Mesangial cell (primary cell): ENCODE data around the gene SH3GL3. TPM values are rescaled to one million over a fixed set of nuclear protein-coding genes. Genes with fewer than 3 reads are reported as not detected.

ENCODE experiments used
- total RNA-seq: library from RNA; depleted of rRNA; stranded (reverse); fragments of >200 nt; gene quantifications from 2 replicates; pipeline ENCODE4 v1.2.3, GENCODE V29; 2015

Gene SH3GL3
- 0.38 and 0.98 TPM in 2 replicates for total RNA-seq

GRCh38 chr15:83446904-83447709 is at the start of gene SH3GL3:
SH3GL3 (plus strand) TSS chr15:83447341; CDS start chr15:83447534, 193 bp downstream.

GRCh38 chr15:83653639-83654378 is 206.7 kb downstream of the SH3GL3 start, which contains the start of gene ADAMTSL3:
ADAMTSL3 (plus strand) TSS chr15:83654123; CDS start chr15:83655762, 1,639 bp downstream.

Other genes with a start within 250 kb of the SH3GL3 start
- 9.6 and 12.4 TPM in 2 replicates for gene HDGFL3, start 239.5 kb upstream of the SH3GL3 start, total RNA-seq
- 15.3 and 41.8 TPM in 2 replicates for gene BNC1, start 162.7 kb upstream of the SH3GL3 start, total RNA-seq
- 0.49 and 1.4 TPM in 2 replicates for gene ADAMTSL3, start 206.8 kb downstream of the SH3GL3 start, total RNA-seq